ENCODE data around the gene CNN3. TPM values are rescaled to one million over a fixed set of nuclear protein-coding genes. Genes with fewer than 3 reads are reported as not detected.

Gene CNN3
- total and polyA plus RNA-seq, 2 experiments from 2014 or later, result 101 to 135 TPM

GRCh38 chr1:94953746-94954145 lies 26.8 kb upstream of the CNN3 start:
- no peak for DNase-seq (ENCODE audit: low read depth in 1 of 2, low spot score in 1 of 2)
- TF ChIP-seq CTCF (IDR thresholded peaks at IDR 0.05; ENCODE audit: low read depth, low read length), result no peak
- no peaks in the 10 kb centered on the region for H3K36me3 ChIP-seq
- no peak overlapping the region for H3K27ac ChIP-seq
- peaks cover 22% of the 10 kb centered on the region for H3K4me1 ChIP-seq (ENCODE audit: low read depth)
- H3K9me3 ChIP-seq (ENCODE audit: low read depth), result no peaks in the 10 kb centered on the region
- no peaks in the 10 kb centered on the region for H3K27me3 ChIP-seq
- no peak overlapping the region for H3K4me3 ChIP-seq

- Histone ChIP-seq H3K27ac (no peak overlapping the region), H3K36me3 (no peaks in the 10 kb centered on the region), H3K9me3 (ENCODE audit: low read depth) (no peaks in the 10 kb centered on the region), H3K27me3 (no peaks in the 10 kb centered on the region), H3K4me3 (no peak overlapping the region), H3K4me1 (ENCODE audit: low read depth) (peaks cover 22% of the 10 kb centered on the region)
- no peak for DNase-seq (ENCODE audit: low read depth in 1 of 2, low spot score in 1 of 2)
- TF ChIP-seq CTCF (IDR thresholded peaks at IDR 0.05; ENCODE audit: low read depth, low read length), result no peak
These were observed 26.2 kb upstream of the CNN3 start for GRCh38 chr1:94953107-94953506.

GRCh38 chr1:94952539-94952938 lies 25.6 kb upstream of the CNN3 start:
- TF ChIP-seq CTCF (IDR thresholded peaks at IDR 0.05; ENCODE audit: low read depth, low read length), result no peak
- no peak overlapping the region for H3K4me3 ChIP-seq
- no peaks in the 10 kb centered on the region for H3K27me3 ChIP-seq
- no peaks in the 10 kb centered on the region for H3K36me3 ChIP-seq
- DNase-seq (ENCODE audit: low read depth in 1 of 2, low spot score in 1 of 2), result no peak
- H3K27ac ChIP-seq, result no peak overlapping the region
- no peaks in the 10 kb centered on the region for H3K9me3 ChIP-seq (ENCODE audit: low read depth)
- peaks cover 22% of the 10 kb centered on the region for H3K4me1 ChIP-seq (ENCODE audit: low read depth)

GRCh38 chr1:94951509-94952208 lies 24.7 kb upstream of the CNN3 start:
- H3K4me1 ChIP-seq (ENCODE audit: low read depth), result peaks cover 27% of the 10 kb centered on the region
- no peak overlapping the region for H3K4me3 ChIP-seq
- no peak for TF ChIP-seq CTCF (IDR thresholded peaks at IDR 0.05; ENCODE audit: low read depth, low read length)
- no peaks in the 10 kb centered on the region for H3K27me3 ChIP-seq
- no peak for DNase-seq (ENCODE audit: low read depth in 1 of 2, low spot score in 1 of 2)
- H3K9me3 ChIP-seq (ENCODE audit: low read depth), result no peaks in the 10 kb centered on the region
- H3K36me3 ChIP-seq, result no peaks in the 10 kb centered on the region
- H3K27ac ChIP-seq, result no peak overlapping the region

- Histone ChIP-seq H3K36me3 (no peaks in the 10 kb centered on the region), H3K9me3 (ENCODE audit: low read depth) (no peaks in the 10 kb centered on the region), H3K4me3 (no peak overlapping the region), H3K27me3 (no peaks in the 10 kb centered on the region), H3K27ac (no peak overlapping the region), H3K4me1 (ENCODE audit: low read depth) (peaks cover 23% of the 10 kb centered on the region)
- TF ChIP-seq CTCF (IDR thresholded peaks at IDR 0.05; ENCODE audit: low read depth, low read length), result no peak
- no peak for DNase-seq (ENCODE audit: low read depth in 1 of 2, low spot score in 1 of 2)
These were observed 24.1 kb upstream of the CNN3 start for GRCh38 chr1:94951046-94951445.
